Ishikawa (cell line): ENCODE measurements around the gene ESRRA.

Source experiments
- CEBPB ChIP-seq: IDR thresholded peaks from 2 replicates; pipeline ENCODE4 v1.6.1; 2012
- CREB1 ChIP-seq: IDR thresholded peaks from 2 replicates; pipeline ENCODE4 v1.6.1; 2012; ENCODE audit warnings: low read depth
- EP300 ChIP-seq: IDR thresholded peaks from 2 replicates; pipeline ENCODE4 v1.6.1; 2012; ENCODE audit warnings: borderline replicate concordance
- FOXM1 ChIP-seq: IDR thresholded peaks from 2 replicates; pipeline ENCODE4 v1.6.1; 2012; ENCODE audit warnings: low read depth, borderline replicate concordance
- NFIC ChIP-seq: IDR thresholded peaks from 2 replicates; pipeline ENCODE4 v1.6.1; 2012
- RAD21 ChIP-seq: IDR thresholded peaks from 2 replicates; pipeline ENCODE4 v1.6.1; 2012; ENCODE audit warnings: low read depth
- REST ChIP-seq: IDR thresholded peaks from 2 replicates; pipeline ENCODE4 v1.6.1; 2012; ENCODE audit warnings: low read depth, mild to moderate bottlenecking
- TAF1 ChIP-seq: IDR thresholded peaks from 2 replicates; pipeline ENCODE4 v1.6.1; 2012; ENCODE audit warnings: low read depth, mild to moderate bottlenecking
- TCF12 ChIP-seq: IDR thresholded peaks from 2 replicates; pipeline ENCODE4 v1.6.1; 2012; ENCODE audit warnings: low read depth
- USF1 ChIP-seq: IDR thresholded peaks from 2 replicates; pipeline ENCODE4 v1.6.1; 2012
- YY1 ChIP-seq: IDR thresholded peaks from 2 replicates; pipeline ENCODE4 v1.6.1; 2012; ENCODE audit warnings: low read depth
- ZBTB7A ChIP-seq: IDR thresholded peaks from 2 replicates; pipeline ENCODE4 v1.6.1; 2012; ENCODE audit warnings: low read depth

GRCh38 chr11:64353715-64354506, 48.6 kb downstream of the ESRRA start:
- TF ChIP-seq YY1: no peak
- TF ChIP-seq CEBPB: no peak
- TF ChIP-seq ZBTB7A: no peak
- TF ChIP-seq REST: no peak
- TF ChIP-seq TCF12: no peak
- no peak for TF ChIP-seq NFIC
- TF ChIP-seq RAD21: no peak
- no peak for TF ChIP-seq EP300
- no peak for TF ChIP-seq TAF1
- no peak for TF ChIP-seq CREB1
- TF ChIP-seq USF1: no peak
- no peak for TF ChIP-seq FOXM1
